Ovary (tissue), 3 donors: ENCODE measurements around the gene LPIN1.

ENCODE experiments used
- EP300 ChIP-seq: sonication (generic); formaldehyde crosslinking; IDR thresholded peaks from one replicate; pipeline ENCODE4 v1.6.1; 2017; ENCODE audit warnings: antibody characterized with exemption
- TF ChIP-seq, protein P1 (sequence below), 3 donors: fragments of 450-650 bp in 2 of 3; fragments of 200-600 bp in 1 of 3; IDR thresholded peaks; one replicate each; pipeline versions ENCODE4 v1.5.1 to v1.8.0; 2016 to 2022; ENCODE audit warnings: antibody characterized with exemption in 3 of 3, mild to moderate bottlenecking in 1 of 3
- donor health status: DM: no; HTN: no; CAD: no.

DNA sequence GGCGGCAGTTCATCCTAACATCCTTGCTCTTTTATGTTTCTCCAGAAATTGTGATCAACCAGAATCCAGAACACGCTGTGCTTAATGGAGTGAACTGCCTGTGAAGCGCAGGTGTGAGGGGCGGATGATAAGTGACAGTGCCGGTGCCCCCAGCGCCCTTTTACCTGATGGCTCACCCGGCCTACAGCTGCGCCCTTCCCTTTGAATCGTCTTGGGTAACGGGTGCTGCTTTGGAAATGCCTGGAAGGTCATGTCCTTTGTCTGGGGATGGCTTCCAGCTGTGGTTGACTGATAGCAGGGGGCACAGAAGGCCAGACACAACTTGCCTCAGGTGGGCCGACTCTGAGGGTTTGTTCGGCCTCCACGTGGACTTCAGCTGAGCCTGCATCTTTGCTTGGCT is 119.4 kb downstream of the LPIN1 start:
- TF ChIP-seq, protein P1, sequence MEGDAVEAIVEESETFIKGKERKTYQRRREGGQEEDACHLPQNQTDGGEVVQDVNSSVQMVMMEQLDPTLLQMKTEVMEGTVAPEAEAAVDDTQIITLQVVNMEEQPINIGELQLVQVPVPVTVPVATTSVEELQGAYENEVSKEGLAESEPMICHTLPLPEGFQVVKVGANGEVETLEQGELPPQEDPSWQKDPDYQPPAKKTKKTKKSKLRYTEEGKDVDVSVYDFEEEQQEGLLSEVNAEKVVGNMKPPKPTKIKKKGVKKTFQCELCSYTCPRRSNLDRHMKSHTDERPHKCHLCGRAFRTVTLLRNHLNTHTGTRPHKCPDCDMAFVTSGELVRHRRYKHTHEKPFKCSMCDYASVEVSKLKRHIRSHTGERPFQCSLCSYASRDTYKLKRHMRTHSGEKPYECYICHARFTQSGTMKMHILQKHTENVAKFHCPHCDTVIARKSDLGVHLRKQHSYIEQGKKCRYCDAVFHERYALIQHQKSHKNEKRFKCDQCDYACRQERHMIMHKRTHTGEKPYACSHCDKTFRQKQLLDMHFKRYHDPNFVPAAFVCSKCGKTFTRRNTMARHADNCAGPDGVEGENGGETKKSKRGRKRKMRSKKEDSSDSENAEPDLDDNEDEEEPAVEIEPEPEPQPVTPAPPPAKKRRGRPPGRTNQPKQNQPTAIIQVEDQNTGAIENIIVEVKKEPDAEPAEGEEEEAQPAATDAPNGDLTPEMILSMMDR (IDR thresholded peaks at IDR 0.05): no peak
- TF ChIP-seq EP300: no peak
